Endometrium (tissue), 2 donors: ENCODE data around the gene TCIRG1.

Source experiments
- FAIRE-seq: peaks from 2 replicates; lab custom pipeline; 2012; peaks lifted over from hg19 to GRCh38; lab: Jason Lieb, UNC
- donor health status: control.
- donor health status: control.

Gene TCIRG1

DNA sequence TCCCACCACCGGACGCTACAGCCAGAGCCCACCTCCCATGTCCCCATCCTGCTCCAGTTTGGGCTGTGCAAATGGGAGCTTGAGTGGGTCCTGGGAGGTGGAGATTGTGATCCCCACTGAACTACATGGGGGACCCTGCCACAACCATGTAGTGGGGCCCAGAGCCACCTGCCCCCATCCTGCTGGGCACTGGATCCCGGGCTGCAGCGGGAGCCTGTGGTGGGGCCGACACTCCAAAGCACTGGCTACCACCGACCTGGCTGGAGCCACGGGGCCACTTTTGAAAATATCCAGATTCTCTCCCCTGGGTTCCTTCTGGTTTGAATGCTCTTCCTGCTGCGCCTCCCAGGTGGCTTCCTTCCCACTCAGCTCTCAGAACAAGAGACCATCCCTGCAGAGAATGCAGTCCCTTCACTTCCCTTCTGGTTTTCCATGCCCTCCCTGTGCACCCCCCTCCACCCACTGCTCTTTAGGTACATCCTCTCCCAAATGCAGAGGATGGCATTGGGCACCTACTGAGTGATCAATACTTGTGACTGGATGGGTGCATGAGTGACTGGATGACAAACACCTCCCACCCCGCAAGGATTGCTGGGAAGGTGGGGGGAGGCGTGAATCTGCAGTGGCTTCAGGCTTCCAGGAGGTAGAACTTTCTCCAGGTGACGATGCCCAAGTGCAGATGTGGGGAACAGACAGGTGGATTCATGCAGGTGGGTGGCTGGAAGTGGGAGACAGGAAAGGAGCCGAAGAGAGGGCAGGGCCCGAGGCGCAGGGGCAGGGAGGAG lies 34.1 kb upstream of the TCIRG1 start:
- no peak for FAIRE-seq

DNA sequence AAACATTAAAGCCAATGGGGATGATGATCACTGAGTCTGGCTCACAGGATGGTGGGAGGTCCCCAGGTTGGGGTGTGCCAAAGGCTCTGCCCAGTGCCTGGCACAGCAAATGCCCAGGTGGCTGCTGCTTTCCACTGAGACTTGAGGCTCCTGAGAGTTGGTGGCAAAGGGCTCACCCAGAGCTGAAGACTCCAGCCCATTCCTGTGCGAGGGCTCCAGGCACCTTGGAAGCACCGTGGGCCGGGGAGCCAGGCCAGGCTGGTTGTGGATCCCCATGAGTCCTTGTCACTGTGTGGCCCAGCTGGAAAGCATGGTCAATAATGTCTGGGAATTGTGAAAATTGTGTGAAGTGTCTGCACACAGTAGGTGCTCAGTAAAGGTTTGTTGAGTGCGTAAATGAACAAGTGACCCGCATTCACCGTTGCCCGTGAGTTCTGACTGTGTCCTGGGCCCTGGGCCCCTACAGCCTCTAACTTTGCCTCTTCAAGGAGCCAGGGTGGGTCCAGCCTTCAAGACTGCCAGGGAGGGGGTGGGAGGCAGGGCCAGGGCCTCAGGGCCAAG lies 32.1 kb upstream of the TCIRG1 start:
- FAIRE-seq, result no peak

DNA sequence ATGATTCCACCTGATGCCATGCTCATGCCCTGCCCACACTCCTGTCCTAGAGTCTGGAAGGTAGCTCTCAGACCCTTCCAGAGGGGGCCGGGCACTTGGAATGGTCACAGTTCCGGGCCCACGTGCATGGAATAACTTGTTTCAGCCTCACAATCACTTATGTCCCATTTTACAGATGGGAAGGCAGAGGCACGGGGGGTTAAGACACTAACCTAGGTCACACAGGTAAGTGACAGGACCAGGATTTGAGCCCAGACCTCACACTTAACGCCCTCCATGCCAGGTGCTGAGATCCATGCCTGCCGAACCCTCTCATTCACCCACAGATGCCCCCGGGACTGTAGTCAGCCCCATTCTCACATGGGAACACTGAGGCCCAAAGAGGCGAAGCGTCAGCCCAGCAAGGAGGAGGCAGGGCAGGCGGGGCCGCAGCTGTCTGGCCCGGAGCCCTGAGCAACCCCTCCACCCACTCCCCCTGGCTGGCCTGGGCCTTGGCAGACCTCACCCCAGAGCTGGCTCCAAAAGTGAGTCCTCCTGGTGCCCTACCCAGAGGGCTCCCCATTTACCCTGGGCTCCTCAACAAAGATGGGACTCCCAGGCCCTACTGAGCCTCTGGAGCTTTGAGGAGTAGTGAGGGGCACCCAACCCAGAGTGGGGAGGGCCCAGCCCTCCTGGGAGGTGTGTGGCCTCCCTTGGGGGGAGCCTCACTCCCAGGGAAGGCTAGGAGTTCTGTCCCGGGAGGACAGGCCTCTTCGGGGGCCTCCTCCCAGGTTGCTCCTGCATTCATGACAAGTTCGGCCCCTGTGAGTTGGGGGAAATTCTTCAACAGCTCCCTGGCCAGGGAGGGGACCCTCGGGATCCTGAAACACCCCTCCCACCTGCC lies 31.1 kb upstream of the TCIRG1 start:
- no peak for FAIRE-seq

DNA sequence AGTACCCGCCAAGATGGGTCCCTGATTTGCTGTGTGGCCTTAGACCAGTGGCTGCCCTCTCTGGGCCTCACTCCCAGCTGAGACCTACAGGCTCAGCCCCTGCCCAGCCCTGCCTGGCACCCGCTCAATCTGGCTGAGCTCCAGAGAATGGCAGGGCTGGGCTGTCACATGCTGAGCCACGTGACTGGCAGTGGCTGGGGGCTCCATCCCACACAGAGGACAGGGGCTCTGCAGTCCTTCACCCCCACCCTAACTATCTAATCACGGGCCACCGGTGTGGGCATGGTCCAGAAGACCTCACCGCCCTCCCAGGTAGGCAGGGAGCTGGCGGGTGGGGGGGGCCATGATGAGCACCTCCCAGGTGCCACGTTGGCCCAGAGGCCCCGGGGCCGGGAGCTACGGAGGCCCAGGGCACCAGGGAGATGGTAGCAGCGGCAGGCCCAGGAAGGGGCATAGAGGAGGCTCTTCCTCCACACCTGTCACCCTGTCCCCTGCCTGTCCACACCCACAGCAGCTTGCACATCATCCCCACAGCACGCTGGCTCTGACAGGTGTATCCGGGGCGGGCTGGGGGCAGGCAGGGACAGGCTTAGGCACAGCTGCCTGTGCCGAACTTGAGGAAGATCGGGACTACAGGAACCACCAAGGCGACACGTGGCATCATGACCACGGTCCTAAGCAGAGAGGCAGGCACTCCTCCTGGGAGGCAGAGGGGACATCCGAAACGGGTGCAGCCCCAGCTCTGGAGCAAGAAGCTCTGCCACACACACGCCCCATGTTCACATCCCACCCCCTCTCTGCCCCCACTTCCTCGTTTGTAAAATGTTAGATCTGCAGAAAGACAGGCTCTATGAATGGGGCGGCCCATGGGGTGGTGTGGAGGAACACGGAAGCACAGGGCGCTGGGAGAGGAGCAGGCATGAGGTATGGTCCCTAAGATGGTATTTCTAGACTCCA lies 30.2 kb upstream of the TCIRG1 start:
- no peak for FAIRE-seq

DNA sequence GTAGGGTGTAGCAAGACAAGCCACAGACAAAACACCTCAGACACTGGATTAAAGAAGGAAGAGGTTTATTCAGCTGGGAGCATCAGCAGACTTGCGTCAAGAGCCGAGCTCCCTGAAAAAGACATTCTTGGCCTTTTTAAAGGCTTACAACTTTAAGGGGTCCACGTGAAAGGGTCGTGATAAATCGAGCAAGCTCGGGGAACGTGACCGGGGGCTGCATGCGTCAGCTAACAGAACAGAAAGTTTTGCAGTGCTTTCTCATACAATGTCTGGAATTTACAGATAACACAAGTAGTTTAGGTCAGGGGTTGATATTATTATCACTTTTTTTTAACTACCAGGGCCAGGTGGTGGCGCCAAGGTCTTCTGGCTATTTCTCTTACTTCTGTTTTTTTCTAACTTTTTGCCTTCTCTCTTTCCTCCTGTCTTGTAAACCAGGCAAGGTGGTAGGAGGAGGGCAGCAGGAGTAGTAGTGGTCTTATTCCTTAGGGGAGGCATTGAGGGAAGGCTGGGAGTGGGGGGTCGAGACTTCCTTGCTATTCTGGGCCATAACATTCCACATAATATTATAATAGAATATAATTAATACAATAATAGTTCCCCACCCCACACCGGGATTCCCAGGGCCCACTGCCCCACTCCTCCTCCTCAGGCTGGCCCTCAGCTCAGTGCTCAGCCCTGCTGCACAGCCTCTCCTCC lies 29.3 kb upstream of the TCIRG1 start:
- FAIRE-seq, result no peak

DNA sequence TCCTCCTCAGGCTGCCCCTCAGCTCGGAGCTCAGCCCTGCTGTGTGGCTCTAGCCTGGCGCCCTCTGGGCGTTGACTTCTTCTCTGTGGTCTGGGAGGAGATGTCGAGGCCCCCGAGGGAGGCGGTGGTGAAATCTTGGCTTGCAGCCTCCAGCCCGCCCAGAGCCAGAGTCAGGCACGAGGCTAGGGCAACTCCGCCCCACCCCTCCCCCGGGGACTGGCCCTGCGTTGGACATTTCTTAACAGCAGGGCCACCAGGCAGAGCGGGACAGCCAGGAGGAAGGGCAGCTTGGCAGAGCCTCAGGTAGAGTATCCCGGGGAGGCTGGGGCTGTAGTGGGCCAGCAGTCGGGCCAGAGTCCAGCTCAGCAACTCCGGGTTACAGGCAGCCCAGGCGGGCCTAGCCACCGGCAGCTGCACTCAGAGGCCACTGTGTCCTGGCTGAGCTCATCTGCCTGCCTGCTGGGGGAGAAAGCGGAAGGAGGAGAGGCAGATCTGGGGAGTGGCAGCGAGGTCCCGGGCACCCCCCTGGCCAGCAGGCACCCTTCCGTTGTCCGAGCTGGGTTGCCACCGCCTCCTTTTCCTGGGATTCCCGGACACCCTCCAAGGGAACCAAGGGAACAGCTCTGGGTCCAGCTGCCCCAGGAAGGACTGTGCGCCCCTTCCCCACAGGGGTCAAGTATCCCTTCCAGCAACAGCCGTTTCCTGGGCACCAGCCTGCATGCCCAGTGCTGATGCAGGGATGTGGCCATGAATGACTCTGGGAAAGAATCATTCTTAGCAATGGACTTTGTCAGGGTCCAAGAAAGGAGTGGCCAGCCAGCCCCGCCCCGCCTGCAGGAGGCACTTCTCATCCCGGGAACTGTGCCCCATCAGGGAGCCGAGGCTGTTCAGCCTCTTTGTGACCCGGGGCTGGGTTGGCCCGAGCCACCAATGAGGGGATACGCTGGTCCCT lies 28.5 kb upstream of the TCIRG1 start, which contains the start of gene ALDH3B1:
Gene ALDH3B1 (plus strand): TSS at position 238 of the 952 bp plus-strand sequence. CDS start 4,971 bp downstream, outside the sequence.
- no peak for FAIRE-seq

DNA sequence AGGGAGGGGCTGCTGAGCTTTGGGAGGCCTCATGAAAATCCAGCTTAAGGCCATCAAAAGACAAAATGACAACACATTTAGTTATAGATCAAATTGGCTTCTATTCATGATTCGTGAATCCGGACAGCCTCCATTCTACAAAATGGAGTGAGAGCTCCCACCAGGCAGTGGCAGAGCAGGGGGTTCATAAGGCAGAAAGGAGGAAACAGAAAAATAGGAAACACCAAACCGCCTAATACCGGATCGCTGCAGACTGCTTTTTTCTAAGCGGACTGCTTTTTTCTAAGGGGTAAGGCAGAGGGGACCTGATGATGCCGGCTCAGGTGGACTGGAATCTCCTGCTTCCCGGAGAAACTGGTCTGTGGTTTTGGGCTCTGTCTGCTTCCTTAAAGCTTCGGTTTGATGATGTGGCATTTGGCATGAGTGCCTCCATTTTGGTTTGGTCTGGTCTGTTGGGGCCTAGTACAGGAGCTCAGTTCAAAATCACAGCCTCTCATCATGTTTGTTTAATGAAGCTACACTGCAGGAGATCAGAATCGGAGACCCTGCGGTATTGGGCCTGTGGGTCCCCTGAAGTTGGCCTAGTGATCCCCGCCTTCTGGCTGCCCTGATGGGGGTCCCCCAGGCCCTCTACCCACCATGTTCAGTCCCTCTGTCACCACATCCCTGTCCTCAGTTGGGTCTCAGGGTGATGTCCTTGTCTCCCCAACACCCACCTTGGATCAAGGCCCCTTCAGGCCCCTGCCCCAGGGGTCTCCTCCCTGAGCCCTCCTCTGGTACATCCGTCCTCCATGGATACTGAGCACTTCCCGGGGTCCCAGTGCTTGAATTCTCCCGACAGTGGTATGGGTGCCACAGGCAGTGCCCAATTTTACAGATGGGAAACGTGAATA lies 27.5 kb upstream of the TCIRG1 start:
- FAIRE-seq, result no peak

DNA sequence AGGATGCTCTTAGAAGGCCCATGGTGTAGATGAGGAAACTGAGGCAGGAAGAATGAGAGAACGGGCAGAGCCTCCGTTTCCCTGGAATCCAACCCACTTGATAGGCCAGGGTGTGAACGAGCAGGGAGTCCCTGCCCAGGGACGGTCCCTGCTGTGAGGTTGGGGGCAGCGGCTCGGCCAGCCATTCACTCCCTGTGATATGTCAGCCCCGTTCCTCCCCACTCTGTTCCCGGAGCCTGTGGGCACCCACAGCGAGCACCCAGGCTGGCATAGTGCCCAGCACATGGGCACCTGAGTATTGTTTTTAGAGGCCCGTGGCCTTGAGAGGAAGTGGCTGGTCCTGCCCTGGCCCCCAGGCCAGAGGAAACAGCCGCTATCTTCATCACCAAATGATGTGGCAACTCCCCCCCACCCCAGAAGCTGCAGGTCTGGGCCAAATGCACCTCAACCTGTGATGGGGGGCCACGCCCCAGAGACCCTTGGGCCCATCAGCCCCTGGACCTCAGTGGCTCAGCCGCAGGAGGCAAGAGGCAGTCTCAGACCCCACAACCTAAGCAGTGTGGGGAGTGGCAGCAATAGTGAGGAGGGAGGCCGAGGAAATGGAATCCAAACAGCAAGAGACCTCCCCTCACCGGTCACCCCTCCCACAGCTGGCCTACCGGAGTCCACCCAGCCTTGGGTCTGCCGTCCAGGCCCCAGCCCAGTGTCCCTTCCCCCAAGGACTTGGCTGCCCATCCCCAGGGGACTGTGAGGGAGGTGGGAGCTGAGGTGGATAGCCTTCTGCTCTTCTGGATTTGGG lies 26.6 kb upstream of the TCIRG1 start:
- no peak for FAIRE-seq

DNA sequence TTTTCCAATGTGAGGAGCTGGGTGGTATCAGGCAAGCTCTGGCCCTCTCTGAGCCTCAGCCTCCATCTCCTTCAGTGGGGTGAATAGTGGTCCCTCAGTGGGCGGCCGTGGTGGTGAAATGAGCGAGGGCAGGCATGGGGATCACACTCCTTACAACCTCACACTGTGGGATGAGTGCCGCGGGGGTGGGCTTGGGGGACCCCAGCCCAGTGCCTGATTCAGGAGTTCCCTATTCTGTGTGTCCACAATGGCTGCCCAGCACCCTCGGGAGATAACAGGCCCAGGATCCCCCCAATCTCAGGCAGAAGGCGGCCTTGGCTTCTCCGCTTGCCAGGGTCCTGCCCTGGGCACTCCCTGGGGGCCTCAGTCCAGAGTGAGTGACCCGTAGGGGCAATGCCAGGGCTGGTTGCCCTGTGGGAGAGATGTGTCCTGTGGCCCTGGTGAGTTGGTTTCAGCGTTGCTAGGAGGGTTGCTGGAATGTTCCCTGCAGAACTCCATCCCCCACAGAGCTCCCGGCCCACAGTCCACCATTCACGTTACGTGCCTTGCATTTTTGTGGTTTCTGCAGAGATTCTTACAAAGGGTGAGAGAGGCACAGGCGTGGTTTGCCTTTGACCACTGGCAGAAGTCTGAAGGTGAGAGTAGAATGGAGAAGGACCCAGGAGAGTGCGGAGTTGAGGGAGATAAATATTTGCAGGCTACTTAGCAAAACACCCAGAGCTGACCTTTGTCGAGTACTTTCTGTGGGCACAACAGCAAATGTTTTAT lies 25.8 kb upstream of the TCIRG1 start:
- no peak for FAIRE-seq

DNA sequence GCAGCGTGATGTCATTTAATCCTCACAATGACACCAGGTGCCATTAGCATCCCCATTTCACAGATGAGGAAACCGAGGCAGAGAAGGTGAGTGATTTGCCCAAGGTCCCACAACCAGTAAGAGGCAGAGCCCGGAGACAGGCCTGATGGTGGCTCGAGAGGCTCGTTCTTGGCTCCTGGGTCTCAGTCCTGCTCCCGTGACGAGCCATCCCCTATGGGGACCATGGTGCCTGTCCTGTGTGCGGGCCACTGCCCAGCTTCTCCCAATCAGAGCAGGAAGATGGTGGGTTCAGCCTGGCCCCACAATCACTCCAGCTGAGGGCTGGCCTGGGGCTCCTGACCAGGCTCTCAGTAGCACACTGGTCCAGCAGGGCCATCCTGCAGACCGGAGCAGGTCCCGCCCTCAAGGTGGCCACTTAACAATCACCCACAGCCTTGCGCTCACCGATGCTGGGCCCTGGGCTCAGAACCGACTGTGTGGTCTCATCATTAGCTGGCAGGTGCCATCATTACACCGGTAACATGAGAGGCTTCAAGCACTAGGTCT lies 25.1 kb upstream of the TCIRG1 start:
- no peak for FAIRE-seq

DNA sequence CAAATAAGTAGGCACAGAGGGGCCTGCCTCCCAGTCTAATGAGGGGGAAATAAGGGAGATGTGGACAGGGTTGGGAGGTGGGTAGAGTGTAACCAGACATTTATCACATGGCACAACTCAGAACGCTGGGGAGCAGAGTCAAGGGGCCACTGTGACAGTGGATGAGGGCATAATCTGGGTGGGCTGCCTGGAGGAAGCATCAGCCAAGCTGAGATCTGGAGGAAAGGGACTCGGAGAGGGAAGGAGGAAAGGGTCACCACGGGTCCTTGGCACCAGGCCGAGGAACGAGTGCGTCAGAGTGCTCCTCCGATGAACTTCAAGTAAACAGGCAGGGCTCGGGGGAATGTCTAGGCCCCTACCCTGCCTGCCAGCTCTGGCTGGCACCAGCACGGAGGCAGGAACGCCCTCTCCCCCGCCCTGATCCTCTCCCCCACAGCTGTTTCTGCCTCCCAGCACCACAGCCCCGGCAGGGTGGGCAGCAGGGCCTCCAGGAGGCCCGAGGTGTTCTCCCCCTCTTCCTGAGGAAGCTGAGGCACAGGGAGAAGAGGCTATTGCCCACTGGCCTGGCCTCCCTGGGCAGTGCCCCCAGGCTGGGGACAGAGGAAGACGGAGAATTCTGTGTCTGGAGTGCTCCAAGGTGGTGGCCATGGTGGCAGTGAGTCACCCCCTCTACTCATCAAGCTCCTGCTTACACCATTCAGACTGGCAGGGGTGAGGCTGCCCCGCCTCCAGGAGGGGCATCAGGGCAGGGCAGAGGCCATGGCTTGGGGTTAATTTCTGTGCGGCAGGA lies 24.5 kb upstream of the TCIRG1 start:
- no peak for FAIRE-seq

DNA sequence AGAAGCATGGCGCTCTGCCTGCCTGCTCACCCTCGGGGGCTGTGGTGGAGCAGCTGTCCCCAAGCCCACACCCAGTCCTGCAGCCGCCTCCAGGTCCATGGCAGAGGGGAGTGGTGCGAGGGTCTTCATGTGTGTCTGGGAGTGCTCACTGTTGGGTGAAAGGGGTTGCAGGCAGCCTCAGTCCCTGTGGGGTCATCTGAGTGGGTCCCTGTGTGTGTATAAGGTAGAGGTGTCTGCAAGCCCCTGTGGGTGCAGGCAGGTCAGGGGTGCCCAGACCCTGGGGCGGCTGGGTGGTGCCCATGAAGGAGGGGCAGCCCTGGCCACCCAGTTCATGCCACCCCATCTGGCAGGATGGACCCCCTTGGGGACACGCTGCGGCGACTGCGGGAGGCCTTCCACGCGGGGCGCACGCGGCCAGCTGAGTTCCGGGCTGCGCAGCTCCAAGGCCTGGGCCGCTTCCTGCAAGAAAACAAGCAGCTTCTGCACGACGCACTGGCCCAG lies 23.8 kb upstream of the TCIRG1 start:
- FAIRE-seq, result no peak

DNA sequence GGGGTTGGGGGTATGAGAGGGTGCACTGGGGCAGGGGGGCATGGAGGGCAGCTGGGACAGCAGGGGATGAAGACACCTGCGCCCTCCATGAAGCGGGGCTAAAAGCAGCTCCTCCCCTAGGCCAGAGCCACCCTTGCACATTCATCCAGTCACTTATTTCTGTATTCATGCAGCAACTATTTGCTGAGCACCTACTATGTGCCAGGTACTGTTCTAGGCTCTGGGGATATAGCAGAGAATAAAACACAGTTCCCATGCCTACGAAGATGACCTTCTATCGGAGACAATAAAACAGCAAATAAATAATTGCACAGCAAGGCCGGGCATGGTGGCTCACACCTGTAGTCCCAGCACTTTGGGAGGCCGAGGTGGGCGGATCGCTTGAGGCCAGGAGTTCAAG lies 23.4 kb upstream of the TCIRG1 start:
- FAIRE-seq, result no peak

DNA sequence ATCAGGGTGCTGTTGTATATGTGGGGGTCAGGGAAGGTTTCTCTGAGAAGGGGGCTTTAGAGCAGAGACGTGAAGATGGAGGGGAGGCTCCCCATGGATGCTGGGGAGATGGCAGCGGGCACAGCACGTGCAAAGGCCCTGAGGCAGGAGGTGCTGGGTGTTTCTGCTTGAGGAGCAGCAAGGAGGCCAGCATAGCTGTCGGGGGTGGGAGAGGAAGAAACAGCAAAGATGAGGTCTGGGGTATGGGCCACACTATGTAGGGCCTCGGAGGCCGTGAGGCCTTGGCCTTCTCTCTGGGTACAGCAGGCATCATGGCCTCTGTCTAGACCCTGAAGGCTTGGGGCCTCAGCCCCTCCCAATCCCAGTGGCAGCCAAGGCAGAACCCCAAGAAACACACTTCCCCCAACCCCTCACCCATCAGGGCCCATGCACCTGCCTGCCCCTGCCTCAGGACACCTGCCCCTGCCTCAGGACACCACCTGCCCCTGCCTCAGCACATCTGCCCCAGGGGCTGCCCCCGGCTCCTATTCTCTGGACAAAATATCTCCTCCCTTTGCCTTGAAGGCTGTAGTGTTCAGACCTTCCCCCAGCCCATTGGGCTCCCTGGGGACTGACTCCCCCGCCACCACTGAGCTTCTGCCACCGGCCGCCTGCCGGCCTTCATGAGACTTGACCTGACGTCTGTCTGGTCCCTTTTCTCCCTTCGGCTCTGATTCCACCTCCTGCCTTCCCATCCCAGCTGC lies 22.5 kb upstream of the TCIRG1 start:
- FAIRE-seq, result no peak
